NB4 (cell line): ENCODE results near the gene GRID1.

Experiments
- DNase-seq: peaks from one replicate; pipeline ENCODE4 v3.0.0; 2010; ENCODE audit warnings: low read depth
- H3K4me3 ChIP-seq: one replicate; pipeline ENCODE4 v1.5.1; 2011; ENCODE audit warnings: mild to moderate bottlenecking, low read depth, low read length, moderate library complexity
- MYC ChIP-seq: IDR thresholded peaks from 2 replicates; pipeline ENCODE4 v1.6.1; 2011; ENCODE audit warnings: low read depth, low read length
- POLR2A ChIP-seq: IDR thresholded peaks from 2 replicates; pipeline ENCODE4 v1.6.1; 2011; ENCODE audit warnings: mild to moderate bottlenecking; ENCODE audit not compliant: insufficient read length; ENCODE audit errors: extremely low read depth
- TF ChIP-seq, protein P1 (sequence below): IDR thresholded peaks from 2 replicates; pipeline ENCODE4 v1.6.1; 2011; ENCODE audit warnings: low read depth, low read length
- TF ChIP-seq, protein P2 (sequence below): IDR thresholded peaks from one replicate; pipeline ENCODE4 v1.5.1; 2012; ENCODE audit warnings: low read depth, low read length

The GRID1 gene

GRCh38 chr10:85764108-85764507, 602.5 kb downstream of the GRID1 start:
- H3K4me3 ChIP-seq = no peak overlapping the region
- no peak for DNase-seq
- TF ChIP-seq, protein P1, sequence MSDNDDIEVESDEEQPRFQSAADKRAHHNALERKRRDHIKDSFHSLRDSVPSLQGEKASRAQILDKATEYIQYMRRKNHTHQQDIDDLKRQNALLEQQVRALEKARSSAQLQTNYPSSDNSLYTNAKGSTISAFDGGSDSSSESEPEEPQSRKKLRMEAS = no peak
- TF ChIP-seq POLR2A (no peak), MYC (no peak)
- TF ChIP-seq, protein P2, sequence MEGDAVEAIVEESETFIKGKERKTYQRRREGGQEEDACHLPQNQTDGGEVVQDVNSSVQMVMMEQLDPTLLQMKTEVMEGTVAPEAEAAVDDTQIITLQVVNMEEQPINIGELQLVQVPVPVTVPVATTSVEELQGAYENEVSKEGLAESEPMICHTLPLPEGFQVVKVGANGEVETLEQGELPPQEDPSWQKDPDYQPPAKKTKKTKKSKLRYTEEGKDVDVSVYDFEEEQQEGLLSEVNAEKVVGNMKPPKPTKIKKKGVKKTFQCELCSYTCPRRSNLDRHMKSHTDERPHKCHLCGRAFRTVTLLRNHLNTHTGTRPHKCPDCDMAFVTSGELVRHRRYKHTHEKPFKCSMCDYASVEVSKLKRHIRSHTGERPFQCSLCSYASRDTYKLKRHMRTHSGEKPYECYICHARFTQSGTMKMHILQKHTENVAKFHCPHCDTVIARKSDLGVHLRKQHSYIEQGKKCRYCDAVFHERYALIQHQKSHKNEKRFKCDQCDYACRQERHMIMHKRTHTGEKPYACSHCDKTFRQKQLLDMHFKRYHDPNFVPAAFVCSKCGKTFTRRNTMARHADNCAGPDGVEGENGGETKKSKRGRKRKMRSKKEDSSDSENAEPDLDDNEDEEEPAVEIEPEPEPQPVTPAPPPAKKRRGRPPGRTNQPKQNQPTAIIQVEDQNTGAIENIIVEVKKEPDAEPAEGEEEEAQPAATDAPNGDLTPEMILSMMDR = no peak

GRCh38 chr10:85761906-85762445, 604.6 kb downstream of the GRID1 start:
- H3K4me3 ChIP-seq = no peak overlapping the region
- TF ChIP-seq MYC (no peak), POLR2A (no peak)
- TF ChIP-seq, protein P2 = no peak
- TF ChIP-seq, protein P1 = no peak
- DNase-seq = no peak

GRCh38 chr10:85741626-85742300, 624.8 kb downstream of the GRID1 start:
- TF ChIP-seq MYC = no peak
- TF ChIP-seq, protein P2 = no peak
- TF ChIP-seq, protein P1 = no peak
- no peak for TF ChIP-seq POLR2A
- DNase-seq = no peak

GRCh38 chr10:85735997-85736396, 630.6 kb downstream of the GRID1 start:
- DNase-seq = no peak
- no peak overlapping the region for H3K4me3 ChIP-seq
- TF ChIP-seq, protein P1 = no peak
- TF ChIP-seq MYC (no peak), POLR2A (no peak)
- TF ChIP-seq, protein P2 = no peak

More at GRCh38 chr10:85741626-85742300, 624.8 kb downstream of the GRID1 start:
- no peak overlapping the region for H3K4me3 ChIP-seq

DNA sequence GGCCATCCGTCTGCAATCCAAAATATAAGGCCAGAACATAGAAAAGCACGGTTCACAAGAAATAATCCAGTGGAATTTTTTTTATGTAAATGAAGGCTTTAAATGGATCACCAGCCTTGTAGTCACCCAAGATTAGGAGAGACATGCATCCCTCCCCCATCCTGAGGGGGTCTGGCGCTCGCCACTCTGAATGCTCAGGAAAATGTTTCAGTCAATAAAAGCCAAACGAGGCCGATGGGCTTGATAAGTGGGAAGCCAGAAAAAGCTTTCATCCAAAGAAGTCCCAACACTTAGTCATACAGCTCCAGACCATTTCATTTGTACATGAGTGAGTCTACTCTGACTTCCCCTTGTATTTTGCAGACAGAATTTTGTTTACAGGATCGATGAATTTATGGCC, 631.8 kb downstream of the GRID1 start:
- no peak for TF ChIP-seq POLR2A
- TF ChIP-seq, protein P1 = no peak
- DNase-seq = no peak
- H3K4me3 ChIP-seq = no peak overlapping the region

DNA sequence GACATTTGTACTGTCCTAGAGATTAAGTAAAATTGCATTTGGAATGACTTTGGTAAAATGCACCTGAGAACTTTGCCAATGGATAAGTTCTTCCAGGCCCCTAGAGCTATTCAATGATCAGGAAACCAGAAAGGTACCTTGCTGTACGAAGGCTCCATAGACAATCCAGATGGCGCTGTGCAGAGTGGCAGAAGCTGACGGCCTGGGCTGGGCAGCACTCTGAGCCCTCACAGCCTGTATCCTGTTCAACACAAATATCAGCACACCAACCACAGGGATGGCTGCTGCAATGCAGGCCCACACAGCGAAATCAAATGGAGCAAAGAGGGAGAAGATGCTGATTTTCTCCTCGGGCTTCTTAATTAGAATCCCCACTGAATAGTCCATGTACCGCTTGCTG, 642.4 kb downstream of the GRID1 start:
- H3K4me3 ChIP-seq = no peak overlapping the region
- no peak for DNase-seq
- TF ChIP-seq POLR2A = no peak
- TF ChIP-seq MYC = no peak
- TF ChIP-seq, protein P1 = no peak
- TF ChIP-seq, protein P2 = no peak
